HFFc6 (cell line): ENCODE results near the gene TAF12. TPM values are rescaled to one million over a fixed set of nuclear protein-coding genes. Genes with fewer than 3 reads are reported as not detected.

Experiments
- DNase-seq: peaks from one replicate; pipeline ENCODE4 v3.0.0-alpha.2; 2018
- H3K27ac Mint-ChIP-seq: 2 replicates; pipeline ENCODE4 v1.8.0; 2020; ENCODE audit warnings: mild to moderate bottlenecking, mixed read lengths
- H3K27me3 Mint-ChIP-seq: 2 replicates; pipeline ENCODE4 v1.8.0; 2021; ENCODE audit warnings: mild to moderate bottlenecking, moderate library complexity, mixed read lengths; ENCODE audit not compliant: insufficient read depth
- H3K36me3 Mint-ChIP-seq: 2 replicates; pipeline ENCODE4 v1.8.0; 2021; ENCODE audit warnings: low read depth, mixed read lengths
- H3K4me1 Mint-ChIP-seq: 2 replicates; pipeline ENCODE4 v1.8.0; 2020; ENCODE audit warnings: low read depth, mixed read lengths
- H3K4me3 Mint-ChIP-seq: 2 replicates; pipeline ENCODE4 v1.8.0; 2020; ENCODE audit warnings: mild to moderate bottlenecking, moderate library complexity, mixed read lengths
- H3K9me3 Mint-ChIP-seq: 2 replicates; pipeline ENCODE4 v1.8.0; 2020; ENCODE audit warnings: mild to moderate bottlenecking, mixed read lengths
- total RNA-seq, 6 experiments: library from RNA; stranded (reverse); fragmentation: NEBNext Ultra II Directional; extraction: Animal tissue kit (Norgen Biotek cat#: 25700); gene quantifications; 2 replicates in 1 of 6; 3 replicates in 5 of 6; pipeline ENCODE4 v1.2.3, GENCODE V29; 2021
- TF ChIP-seq, protein P1 (sequence below): fragments of 200-600 bp; sonication (generic); IDR thresholded peaks from 2 replicates; pipeline ENCODE4 v1.5.0; 2021; ENCODE audit warnings: antibody characterized with exemption, mild to moderate bottlenecking

TAF12 gene
- total RNA-seq, 6 experiments from 2014 or later, result 32.0 to 40.7 (median 35.9) TPM

DNA sequence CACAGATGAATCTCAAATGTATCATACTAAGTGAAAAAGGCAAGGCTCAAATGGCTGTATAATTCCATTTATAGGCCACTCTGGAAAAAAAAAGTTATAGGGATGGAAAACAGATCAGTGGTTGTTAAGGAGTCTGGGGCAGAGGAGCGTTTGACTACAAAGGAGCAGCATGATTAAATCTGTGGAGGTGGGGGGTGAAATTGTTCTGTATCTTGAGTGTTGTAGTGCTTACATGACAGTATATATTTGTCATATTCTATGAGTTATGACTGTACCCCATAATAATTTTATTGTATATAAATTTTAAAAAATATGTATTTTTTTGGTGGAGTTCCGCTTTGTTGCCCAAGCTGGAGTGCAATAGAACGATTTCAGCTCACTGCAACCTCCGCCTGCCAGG, 10.3 kb downstream of the TAF12 start:
- TF ChIP-seq, protein P1, sequence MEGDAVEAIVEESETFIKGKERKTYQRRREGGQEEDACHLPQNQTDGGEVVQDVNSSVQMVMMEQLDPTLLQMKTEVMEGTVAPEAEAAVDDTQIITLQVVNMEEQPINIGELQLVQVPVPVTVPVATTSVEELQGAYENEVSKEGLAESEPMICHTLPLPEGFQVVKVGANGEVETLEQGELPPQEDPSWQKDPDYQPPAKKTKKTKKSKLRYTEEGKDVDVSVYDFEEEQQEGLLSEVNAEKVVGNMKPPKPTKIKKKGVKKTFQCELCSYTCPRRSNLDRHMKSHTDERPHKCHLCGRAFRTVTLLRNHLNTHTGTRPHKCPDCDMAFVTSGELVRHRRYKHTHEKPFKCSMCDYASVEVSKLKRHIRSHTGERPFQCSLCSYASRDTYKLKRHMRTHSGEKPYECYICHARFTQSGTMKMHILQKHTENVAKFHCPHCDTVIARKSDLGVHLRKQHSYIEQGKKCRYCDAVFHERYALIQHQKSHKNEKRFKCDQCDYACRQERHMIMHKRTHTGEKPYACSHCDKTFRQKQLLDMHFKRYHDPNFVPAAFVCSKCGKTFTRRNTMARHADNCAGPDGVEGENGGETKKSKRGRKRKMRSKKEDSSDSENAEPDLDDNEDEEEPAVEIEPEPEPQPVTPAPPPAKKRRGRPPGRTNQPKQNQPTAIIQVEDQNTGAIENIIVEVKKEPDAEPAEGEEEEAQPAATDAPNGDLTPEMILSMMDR, result no peak
- Mint-ChIP-seq H3K4me1 (no peaks in the 10 kb centered on the region), H3K9me3 (no peaks in the 10 kb centered on the region), H3K27ac (no peak overlapping the region), H3K4me3 (no peak overlapping the region), H3K36me3 (peaks cover 5% of the 10 kb centered on the region; the same call in 1 of the 2 replicates), H3K27me3 (no peaks in the 10 kb centered on the region)
- DNase-seq, result no peak

DNA sequence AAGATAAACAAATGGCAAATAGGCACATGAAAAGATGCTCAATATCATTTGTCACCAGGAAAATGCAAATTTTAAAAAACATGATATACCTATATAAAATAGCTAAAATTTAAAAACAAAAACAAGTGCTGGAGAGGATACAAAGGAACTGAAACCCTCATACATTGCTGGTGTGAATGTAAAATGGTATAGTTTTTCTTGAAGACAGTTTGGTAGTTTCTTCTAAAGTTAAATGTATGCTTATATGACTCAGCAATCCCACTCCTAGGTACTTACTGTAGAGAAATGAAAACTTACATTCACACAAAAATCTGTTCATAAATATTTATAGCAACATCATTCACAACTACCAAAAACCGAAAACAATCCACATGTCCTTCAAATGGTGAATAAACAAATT, 11.2 kb downstream of the TAF12 start:
- H3K36me3 Mint-ChIP-seq, result peaks cover 5% of the 10 kb centered on the region; the same call in 1 of the 2 replicates
- H3K4me3 Mint-ChIP-seq, result no peak overlapping the region
- no peak overlapping the region for H3K27ac Mint-ChIP-seq
- H3K27me3 Mint-ChIP-seq, result no peaks in the 10 kb centered on the region
- H3K9me3 Mint-ChIP-seq, result no peaks in the 10 kb centered on the region
- H3K4me1 Mint-ChIP-seq, result no peaks in the 10 kb centered on the region
- TF ChIP-seq, protein P1, result no peak
- DNase-seq, result no peak

DNA sequence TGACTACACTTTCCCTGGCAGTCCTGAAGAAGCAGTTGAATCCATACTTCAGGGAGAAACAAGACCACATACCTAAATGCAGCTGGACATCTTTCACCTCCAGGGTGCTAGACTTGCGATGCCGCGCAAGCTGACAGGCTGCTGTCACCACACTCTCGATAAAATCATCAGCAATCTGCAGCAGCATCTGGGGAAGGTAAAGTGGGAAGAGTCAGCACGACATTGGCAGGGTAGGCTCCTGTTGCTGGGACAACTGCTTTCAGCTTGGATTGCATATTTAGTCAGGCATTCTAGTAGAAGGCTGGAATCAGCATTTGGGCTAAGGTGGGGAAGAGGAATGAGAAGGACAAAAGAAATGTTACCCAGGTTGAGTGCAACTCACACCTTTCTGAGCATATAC, 29.7 kb downstream of the TAF12 start:
- Mint-ChIP-seq H3K4me1 (no peaks in the 10 kb centered on the region), H3K9me3 (no peaks in the 10 kb centered on the region), H3K27me3 (no peaks in the 10 kb centered on the region), H3K36me3 (peaks cover 17% of the 10 kb centered on the region), H3K4me3 (no peak overlapping the region), H3K27ac (no peak overlapping the region)
- no peak for DNase-seq
- TF ChIP-seq, protein P1, result no peak

DNA sequence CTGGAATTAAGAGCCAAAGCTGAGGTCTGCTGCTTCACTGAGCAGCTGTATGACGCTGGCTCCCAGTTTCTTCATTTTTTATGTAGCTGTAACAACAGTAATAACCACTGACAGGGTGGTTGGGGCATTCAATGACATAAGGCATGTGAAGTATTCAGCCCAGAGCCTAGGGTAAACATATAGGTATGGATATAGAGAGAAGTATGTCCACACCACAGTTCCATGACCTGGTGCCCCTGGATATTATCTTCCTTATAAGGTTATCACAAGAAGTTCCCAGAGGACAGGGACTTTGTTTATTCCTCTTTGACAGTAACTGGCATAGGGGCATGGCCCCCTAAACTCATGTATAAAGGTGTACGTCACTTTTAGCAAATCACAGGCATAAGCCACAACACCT, 36.1 kb downstream of the TAF12 start:
- Mint-ChIP-seq H3K4me1 (peaks cover 14% of the 10 kb centered on the region), H3K4me3 (no peak overlapping the region), H3K27me3 (peaks cover 3% of the 10 kb centered on the region; the same call in 1 of the 2 replicates), H3K27ac (no peak overlapping the region), H3K36me3 (peaks cover 9% of the 10 kb centered on the region), H3K9me3 (no peaks in the 10 kb centered on the region)
- TF ChIP-seq, protein P1, result no peak
- no peak for DNase-seq

DNA sequence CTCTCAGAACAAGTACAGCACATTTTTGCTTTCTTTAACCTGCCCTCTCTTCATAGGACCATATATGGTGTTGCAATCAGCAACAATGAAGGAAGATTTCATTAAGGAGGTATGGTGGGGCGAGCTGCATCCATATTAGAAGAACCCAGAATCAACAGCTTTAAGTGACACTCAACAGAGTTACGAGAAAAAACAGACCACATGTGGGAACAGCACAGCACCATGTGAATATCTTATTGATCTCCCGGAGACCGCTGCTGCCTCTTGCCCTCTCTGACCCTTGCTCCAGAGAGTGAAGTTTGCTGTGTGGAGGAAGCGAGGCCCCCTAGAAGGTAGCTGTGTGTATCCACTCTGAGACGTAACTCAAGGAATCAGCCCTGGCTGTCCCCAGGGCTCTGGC, 37.9 kb downstream of the TAF12 start:
- Mint-ChIP-seq H3K4me1 (peaks cover 20% of the 10 kb centered on the region), H3K9me3 (no peaks in the 10 kb centered on the region), H3K36me3 (0 out of 2 replicates have a peak, but pooled peaks cover 9% of the 10 kb centered on the region), H3K27me3 (peaks cover 3% of the 10 kb centered on the region; the same call in 1 of the 2 replicates), H3K4me3 (no peak overlapping the region), H3K27ac (no peak overlapping the region)
- DNase-seq, result no peak
- TF ChIP-seq, protein P1, result no peak

DNA sequence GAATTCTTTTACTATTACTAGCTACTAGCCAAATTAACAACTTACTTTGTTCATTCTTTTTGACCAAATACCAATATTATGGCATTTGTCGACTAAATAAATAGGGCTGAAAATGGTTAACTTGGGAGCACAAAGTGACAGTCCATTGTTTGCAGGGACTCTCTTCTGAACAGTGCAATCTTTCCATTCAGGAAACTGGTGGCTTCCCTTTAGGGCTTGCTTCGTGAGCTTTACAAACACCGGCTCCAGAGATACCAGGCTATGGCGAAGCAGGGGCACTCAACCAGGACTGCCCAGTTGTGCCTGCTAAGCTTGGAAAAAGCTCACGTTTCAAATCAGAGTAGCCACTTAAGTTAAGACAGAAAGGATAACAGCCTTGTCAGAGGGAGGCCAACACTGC, 38.5 kb downstream of the TAF12 start:
- H3K9me3 Mint-ChIP-seq, result no peaks in the 10 kb centered on the region
- H3K27me3 Mint-ChIP-seq, result peaks cover 3% of the 10 kb centered on the region; the same call in 1 of the 2 replicates
- H3K4me3 Mint-ChIP-seq, result no peak overlapping the region
- H3K27ac Mint-ChIP-seq, result no peak overlapping the region
- 0 out of 2 replicates have a peak, but pooled peaks cover 5% of the 10 kb centered on the region for H3K36me3 Mint-ChIP-seq
- TF ChIP-seq, protein P1, result no peak
- peaks cover 20% of the 10 kb centered on the region for H3K4me1 Mint-ChIP-seq
- DNase-seq, result no peak
